H4 (cell line): ENCODE data around the gene EMILIN3. TPM values are rescaled to one million over a fixed set of nuclear protein-coding genes. Genes with fewer than 3 reads are reported as not detected.
"Not testable (repeated sequence)": the region's sequence is repeated elsewhere in the genome, so short reads cannot be mapped to it uniquely, and the experiment has no call there.

Source experiments
- DNase-seq: peaks from one replicate; pipeline ENCODE4 v3.0.0-alpha.2; 2015; ENCODE audit warnings: low spot score
- total RNA-seq: library from RNA; depleted of rRNA; stranded (reverse); fragments of >200 nt; shearing (Covaris generic); gene quantifications from 2 replicates; pipeline ENCODE4 v1.2.3, GENCODE V29; 2014; rRNA removed

Gene EMILIN3
- total RNA-seq, 1 experiment from 2014 or later: not detected

GRCh38 chr20:41318271-41318649, 48.4 kb downstream of the EMILIN3 start:
- DNase-seq: no peak

- peak; percentile 90 for DNase-seq
These were observed 48.9 kb downstream of the EMILIN3 start, which contains the start of gene ZHX3 for GRCh38 chr20:41317546-41318270. Gene ZHX3 (minus strand): TSS chr20:41317731. CDS start chr20:41204916, 112,815 bp downstream.

GRCh38 chr20:41316602-41317545, 49.7 kb downstream of the EMILIN3 start:
- peak; percentile 23 for DNase-seq

- DNase-seq: no peak
These were observed 50.6 kb downstream of the EMILIN3 start for GRCh38 chr20:41316051-41316450.

- no peak for DNase-seq
These were observed 52.2 kb downstream of the EMILIN3 start for GRCh38 chr20:41314386-41314785.

- not testable (repeated sequence) for DNase-seq
These were observed 54.6 kb downstream of the EMILIN3 start for GRCh38 chr20:41312009-41312408.

Other genes with a start within 250 kb of the EMILIN3 start
- gene PLCG1, start 229.3 kb downstream of the EMILIN3 start, total RNA-seq: 19.6 and 29.3 TPM in 2 replicates
- gene ZHX3, start 49.1 kb downstream of the EMILIN3 start, total RNA-seq: 5.6 and 7.6 TPM in 2 replicates
- gene LPIN3, start 26.0 kb downstream of the EMILIN3 start, total RNA-seq: 0.33 and 0.79 TPM in 2 replicates